HCT116 (cell line): ENCODE measurements around the gene ST7L.

Source experiments
- CEBPB ChIP-seq: IDR thresholded peaks from 2 replicates; pipeline ENCODE4 v1.6.1; 2012; ENCODE audit warnings: low read depth
- CTCF ChIP-seq, 3 experiments: fragments of 200-600 bp in 1 of 3; sonication (generic) in 1 of 3; IDR thresholded peaks in 2 of 3; conservative IDR thresholded peaks in 1 of 3; 2 replicates each; pipeline ENCODE4 v1.5.1; 2012 to 2017; ENCODE audit warnings: low read depth in 2 of 3, low read length in 2 of 3, antibody characterized with exemption in 1 of 3, borderline replicate concordance in 1 of 3, control low read depth in 1 of 3, mild to moderate bottlenecking in 1 of 3, mixed read lengths in 1 of 3, mixed run types in 1 of 3, moderate library complexity in 1 of 3; ENCODE audit not compliant: insufficient read depth in 1 of 3
- EZH2phosphoT487 ChIP-seq: fragments of 200-600 bp; IDR thresholded peaks from 2 replicates; pipeline ENCODE4 v1.6.1; 2018; ENCODE audit warnings: antibody characterized with exemption, borderline replicate concordance
- POLR2A ChIP-seq: IDR thresholded peaks from 2 replicates; pipeline ENCODE4 v1.7.0; 2011; ENCODE audit warnings: borderline replicate concordance; ENCODE audit not compliant: insufficient read depth, insufficient read length; ENCODE audit errors: extremely low read depth
- POLR2AphosphoS5 ChIP-seq: IDR thresholded peaks from 2 replicates; pipeline ENCODE4 v1.6.1; 2011; ENCODE audit warnings: mild to moderate bottlenecking, low read depth, low read length, moderate library complexity
- RAD21 ChIP-seq: IDR thresholded peaks from 2 replicates; pipeline ENCODE4 v1.6.1; 2012; ENCODE audit warnings: low read depth, mild to moderate bottlenecking
- REST ChIP-seq: IDR thresholded peaks from 2 replicates; pipeline ENCODE4 v1.6.1; 2012; ENCODE audit warnings: low read depth
- SIN3A ChIP-seq: IDR thresholded peaks from 2 replicates; pipeline ENCODE4 v1.6.1; 2012; ENCODE audit warnings: low read depth
- SP1 ChIP-seq: IDR thresholded peaks from 2 replicates; pipeline ENCODE4 v1.6.1; 2012; ENCODE audit warnings: low read depth
- TCF7L2 ChIP-seq: IDR thresholded peaks from 2 replicates; pipeline ENCODE4 v1.7.0; 2011; ENCODE audit warnings: borderline replicate concordance, inconsistent platforms; ENCODE audit not compliant: insufficient read depth, insufficient read length; ENCODE audit errors: extremely low read depth
- YY1 ChIP-seq: IDR thresholded peaks from 2 replicates; pipeline ENCODE4 v1.6.1; 2011; ENCODE audit warnings: low read length, low read depth, moderate library complexity, mild to moderate bottlenecking; ENCODE audit not compliant: insufficient replicate concordance; ENCODE audit errors: extremely low read depth

GRCh38 chr1:112517231-112517630 lies 101.7 kb downstream of the ST7L start:
- no peak for TF ChIP-seq EZH2phosphoT487
- TF ChIP-seq CTCF (IDR thresholded peaks at IDR 0.05 in 2 of 3, conservative IDR thresholded peaks at IDR 0.05 in 1 of 3; ENCODE audit: borderline replicate concordance in 1 of 3, insufficient read depth in 1 of 3, low read depth in 2 of 3, low read length in 2 of 3), result no peak
- no peak for TF ChIP-seq RAD21
- no peak for TF ChIP-seq POLR2AphosphoS5
- TF ChIP-seq POLR2A, result no peak
- no peak for TF ChIP-seq TCF7L2
- no peak for TF ChIP-seq CEBPB
- TF ChIP-seq SIN3A, result no peak
- no peak for TF ChIP-seq REST
- TF ChIP-seq SP1, result no peak
- TF ChIP-seq YY1, result no peak
